Loucy (cell line): ENCODE data around the gene HIP1.

ENCODE experiments used
- CTCF ChIP-seq: fragments of 200-600 bp; sonication (generic); conservative IDR thresholded peaks from 2 replicates; pipeline ENCODE4 v1.5.1; 2014; ENCODE audit warnings: mild to moderate bottlenecking, antibody characterized with exemption, low read length
- EZH2phosphoT487 ChIP-seq: fragments of 200-600 bp; IDR thresholded peaks from 2 replicates; pipeline ENCODE4 v1.6.1; 2018; ENCODE audit warnings: antibody characterized with exemption, mild to moderate bottlenecking, moderate library complexity, borderline replicate concordance

- TF ChIP-seq CTCF (no peak), EZH2phosphoT487 (no peak)
Measured at GRCh38 chr7:75657866-75658265, 80.9 kb downstream of the HIP1 start.
